H1 (cell line): Measurements from ENCODE around the gene MEIOSIN. TPM values are rescaled to one million over a fixed set of nuclear protein-coding genes. Genes with fewer than 3 reads are reported as not detected.

Experiments
- CTCF ChIA-PET: fragments of 300-600 bp; sonication (Branson Sonifier 250); formaldehyde crosslinking; loops from one replicate; lab custom pipeline; 2021; ENCODE audit not compliant: partially characterized antibody; lab: Charles Lee
- POLR2A ChIA-PET: fragments of 300-600 bp; sonication (Branson Sonifier 250); formaldehyde crosslinking; loops from one replicate; lab custom pipeline; 2021; ENCODE audit warnings: inconsistent platforms; ENCODE audit not compliant: partially characterized antibody; lab: Charles Lee
- DNase-seq, 2 experiments: peaks; one replicate each; pipeline versions ENCODE4 v3.0.0 to v3.0.0-alpha.2; 2010 to 2022; ENCODE audit warnings: low spot score in 2 of 2, low read depth in 1 of 2, mixed read lengths in 1 of 2
- FAIRE-seq: peaks from 2 replicates; lab custom pipeline; 2011; peaks lifted over from hg19 to GRCh38; lab: Jason Lieb, UNC
- H2AFZ ChIP-seq: 2 replicates; pipeline ENCODE4 v1.8.1; 2012; ENCODE audit warnings: low read length, inconsistent platforms
- H2AK5ac ChIP-seq: 2 replicates; pipeline ENCODE4 v1.6.1; 2013; ENCODE audit warnings: low read depth, low read length
- H2BK120ac ChIP-seq: replicated peaks from 2 replicates; pipeline ENCODE3; 2013; ENCODE audit warnings: low read depth, low read length, inconsistent platforms
- H2BK12ac ChIP-seq: 2 replicates; pipeline ENCODE4 v1.6.1; 2013; ENCODE audit warnings: low read depth, low read length
- H2BK15ac ChIP-seq: 2 replicates; pipeline ENCODE4 v1.6.1; 2013; ENCODE audit warnings: low read length
- H2BK20ac ChIP-seq: 2 replicates; pipeline ENCODE4 v1.6.1; 2013; ENCODE audit warnings: low read length
- H2BK5ac ChIP-seq: 2 replicates; pipeline ENCODE4 v1.6.1; 2013; ENCODE audit warnings: low read depth, low read length
- H3K14ac ChIP-seq: 2 replicates; pipeline ENCODE4 v1.6.1; 2013; ENCODE audit warnings: inconsistent platforms; ENCODE audit not compliant: insufficient read length
- H3K18ac ChIP-seq: 2 replicates; pipeline ENCODE4 v1.6.1; 2013; ENCODE audit warnings: low read length; ENCODE audit errors: extremely low read depth
- H3K23ac ChIP-seq: 2 replicates; pipeline ENCODE4 v1.6.1; 2013; ENCODE audit warnings: inconsistent platforms; ENCODE audit not compliant: insufficient read length
- H3K23me2 ChIP-seq: 2 replicates; pipeline ENCODE4 v1.6.1; 2013; ENCODE audit warnings: low read depth, low read length
- H3K27ac ChIP-seq: 2 replicates; pipeline ENCODE4 v1.6.1; 2011; ENCODE audit warnings: low read depth, low read length, inconsistent platforms
- H3K27me3 ChIP-seq, 4 experiments: replicated peaks in 1 of 4; 1 replicate in 1 of 4; 2 replicates in 3 of 4; pipeline versions ENCODE4 v1.6.1 to v1.8.1; 2011 to 2013; ENCODE audit warnings: low read length in 3 of 4, mild to moderate bottlenecking in 3 of 4, inconsistent platforms in 2 of 4, mixed read lengths in 2 of 4, moderate library complexity in 1 of 4; ENCODE audit not compliant: control insufficient read depth in 3 of 4, insufficient read depth in 3 of 4; ENCODE audit errors: extremely low read depth in 1 of 4
- H3K36me3 ChIP-seq, 4 experiments: 2 replicates each; pipeline versions ENCODE4 v1.6.1 to v1.8.1; 2011 to 2013; ENCODE audit warnings: mild to moderate bottlenecking in 4 of 4, low read length in 3 of 4, moderate library complexity in 2 of 4, control low read depth in 1 of 4, inconsistent platforms in 1 of 4; ENCODE audit not compliant: insufficient read depth in 4 of 4, control insufficient read depth in 2 of 4
- H3K4ac ChIP-seq: replicated peaks from 2 replicates; pipeline ENCODE3; 2013; ENCODE audit warnings: low read length, low read depth, mixed read lengths, inconsistent platforms; ENCODE audit not compliant: insufficient read length
- H3K4me1 ChIP-seq, 4 experiments: replicated peaks in 1 of 4; 1 replicate in 1 of 4; 2 replicates in 3 of 4; pipeline versions ENCODE4 v1.6.1 to v1.8.1; 2011 to 2013; ENCODE audit warnings: low read length in 3 of 4, inconsistent platforms in 2 of 4, mixed read lengths in 1 of 4; ENCODE audit not compliant: insufficient read depth in 4 of 4, control insufficient read depth in 3 of 4
- H3K4me2 ChIP-seq, 2 experiments: 2 replicates each; pipeline versions ENCODE4 v1.6.1 to v1.8.1; 2011 to 2013; ENCODE audit warnings: low read depth in 2 of 2, low read length in 2 of 2, control low read depth in 1 of 2, inconsistent platforms in 1 of 2, mild to moderate bottlenecking in 1 of 2; ENCODE audit not compliant: insufficient read depth in 1 of 2
- H3K4me3 ChIP-seq, 4 experiments: fragments of 200-600, 300-600 bp in 1 of 4; sonication (generic), shearing (Covaris generic), sonication (Bioruptor Twin) in 1 of 4; 2 replicates each; pipeline versions ENCODE4 v1.5.1 to v1.8.1; 2011 to 2016; ENCODE audit warnings: low read length in 4 of 4, low read depth in 3 of 4, control low read depth in 2 of 4, inconsistent platforms in 2 of 4, mild to moderate bottlenecking in 2 of 4, mixed read lengths in 1 of 4, moderate library complexity in 1 of 4; ENCODE audit not compliant: insufficient read depth in 2 of 4; ENCODE audit errors: extremely low read depth in 1 of 4
- H3K56ac ChIP-seq: replicated peaks from 2 replicates; pipeline ENCODE3; 2013; ENCODE audit warnings: low read depth, mild to moderate bottlenecking, mixed read lengths, low read length, inconsistent platforms; ENCODE audit not compliant: insufficient read length
- H3K79me1 ChIP-seq: 2 replicates; pipeline ENCODE4 v1.6.1; 2013; ENCODE audit warnings: low read depth, low read length, control low read depth
- H3K79me2 ChIP-seq, 2 experiments: 2 replicates each; pipeline versions ENCODE4 v1.6.1 to v1.8.1; 2012 to 2013; ENCODE audit warnings: low read length in 2 of 2, mild to moderate bottlenecking in 2 of 2, inconsistent platforms in 1 of 2; ENCODE audit not compliant: insufficient read depth in 2 of 2, control insufficient read depth in 1 of 2
- H3K9ac ChIP-seq, 4 experiments: replicated peaks in 1 of 4; 1 replicate in 1 of 4; 2 replicates in 3 of 4; pipeline versions ENCODE4 v1.6.1 to v1.8.1; 2011 to 2013; ENCODE audit warnings: low read depth in 3 of 4, low read length in 3 of 4, control low read depth in 2 of 4, mild to moderate bottlenecking in 2 of 4, moderate library complexity in 2 of 4, inconsistent platforms in 1 of 4; ENCODE audit errors: extremely low read depth in 1 of 4
- H3K9me3 ChIP-seq, 2 experiments: 2 replicates each; pipeline versions ENCODE4 v1.6.1 to v1.8.1; 2012 to 2013; ENCODE audit warnings: mild to moderate bottlenecking in 2 of 2, moderate library complexity in 2 of 2, control low read depth in 1 of 2, inconsistent platforms in 1 of 2, low read depth in 1 of 2, low read length in 1 of 2, mixed read lengths in 1 of 2; ENCODE audit not compliant: insufficient read depth in 2 of 2
- H4K20me1 ChIP-seq, 2 experiments: replicated peaks in 1 of 2; 2 replicates each; pipeline versions ENCODE3 to v1.8.1; 2011 to 2013; ENCODE audit warnings: inconsistent platforms in 2 of 2, low read length in 2 of 2, mild to moderate bottlenecking in 1 of 2; ENCODE audit not compliant: insufficient read depth in 2 of 2, control insufficient read depth in 1 of 2
- H4K5ac ChIP-seq: 2 replicates; pipeline ENCODE4 v1.6.1; 2013; ENCODE audit warnings: low read length, low read depth, mixed read lengths, inconsistent platforms; ENCODE audit not compliant: insufficient read length
- H4K8ac ChIP-seq: 2 replicates; pipeline ENCODE4 v1.8.0; 2013; ENCODE audit warnings: mild to moderate bottlenecking, moderate library complexity, low read length, inconsistent platforms; ENCODE audit not compliant: insufficient read depth; ENCODE audit errors: extremely low read depth
- H4K91ac ChIP-seq: replicated peaks from 2 replicates; pipeline ENCODE3; 2013; ENCODE audit warnings: low read length, mixed read lengths, inconsistent platforms; ENCODE audit not compliant: insufficient read length
- ASH2L ChIP-seq: fragments of 200-600, 300-600 bp; sonication (generic); IDR thresholded peaks from one replicate; pipeline ENCODE4 v1.7.1; 2017; ENCODE audit warnings: low read length
- BACH1 ChIP-seq: IDR thresholded peaks from 2 replicates; pipeline ENCODE4 v1.6.1; 2012; ENCODE audit warnings: low read length, improper control_type of control experiment
- EGR1 ChIP-seq: IDR thresholded peaks from 2 replicates; pipeline ENCODE4 v1.6.1; 2011; ENCODE audit warnings: low read depth, low read length, borderline replicate concordance
- MAFK ChIP-seq: IDR thresholded peaks from 2 replicates; pipeline ENCODE4 v1.6.1; 2012; ENCODE audit warnings: low read depth, mild to moderate bottlenecking, improper control_type of control experiment, low read length
- PHF8 ChIP-seq: fragments of 200-600 bp; sonication (generic); conservative IDR thresholded peaks from 2 replicates; pipeline ENCODE4 v1.7.1; 2012; ENCODE audit warnings: low read depth, mild to moderate bottlenecking, inconsistent platforms, low read length, moderate library complexity
- POLR2A ChIP-seq, 2 experiments: IDR thresholded peaks; 1 replicate in 1 of 2; 2 replicates in 1 of 2; pipeline ENCODE4 v1.6.1; 2011; ENCODE audit warnings: low read depth in 2 of 2, low read length in 2 of 2, mild to moderate bottlenecking in 2 of 2; ENCODE audit errors: control extremely low read depth in 1 of 2
- RBBP5 ChIP-seq: IDR thresholded peaks from 2 replicates; pipeline ENCODE4 v1.7.1; 2012; ENCODE audit warnings: low read depth, mild to moderate bottlenecking, inconsistent platforms, low read length, moderate library complexity, borderline replicate concordance
- SIN3A ChIP-seq, 2 experiments: IDR thresholded peaks in 1 of 2; conservative IDR thresholded peaks in 1 of 2; 2 replicates each; pipeline ENCODE4 v1.6.1; 2011 to 2012; ENCODE audit warnings: low read length in 2 of 2, improper control_type of control experiment in 1 of 2, low read depth in 1 of 2, mild to moderate bottlenecking in 1 of 2
- YY1 ChIP-seq: IDR thresholded peaks from 2 replicates; pipeline ENCODE4 v1.6.1; 2011; ENCODE audit warnings: low read depth, mild to moderate bottlenecking, low read length
- WGBS, 2 experiments: shearing (Covaris generic) in 1 of 2; methylation state at CpG; one replicate each; pipeline versions ENCODE4 v1.1.6 to v1.1.7; 2013 to 2015; ENCODE audit warnings: low lambda C conversion rate in 2 of 2, mixed read lengths in 2 of 2, inconsistent platforms in 1 of 2, low coverage in 1 of 2, missing lambda C conversion rate in 1 of 2; ENCODE audit not compliant: insufficient replicate concordance in 2 of 2, insufficient coverage in 1 of 2, insufficient read length in 1 of 2; ENCODE audit errors: extremely low coverage in 1 of 2, missing lambda C conversion rate in 1 of 2; 5-methylcytosine and 5-hydroxymethylcytosine counted together
- polyA plus RNA-seq, 7 experiments: library from polyadenylated mRNA; depleted of rRNA in 3 of 7; stranded (reverse) in 5 of 7; unstranded in 2 of 7; fragments of >200 nt in 5 of 7; fragments of 200-250 nt in 2 of 7; gene quantifications; 1 replicate in 5 of 7; 2 replicates in 1 of 7; 4 replicates in 1 of 7; pipeline versions ENCODE4 v1.2.1 to v1.2.3, GENCODE V29; 2011 to 2013; ENCODE audit warnings: missing spikeins in 2 of 7, mixed read lengths in 2 of 7
- total RNA-seq: library from RNA; stranded (reverse); fragmentation: NEBNext Ultra II Directional; extraction: Animal tissue kit (Norgen Biotek cat#: 25700); gene quantifications from 2 replicates; pipeline ENCODE4 v1.2.1, GENCODE V29; 2021

Gene MEIOSIN
- total and polyA plus RNA-seq, 2 of the 8 experiments (the other 6 are each of a cell fraction or from before 2014, with no cell fraction given) = 0.11 TPM; not detected in 1

- peak; percentile 78 for FAIRE-seq
- Histone ChIP-seq H2BK12ac (no peak within 1 kb of the TSS), H3K23ac (no peak within 1 kb of the TSS), H3K4me2 (peak within 1 kb of the TSS; percentile 78 to 95), H2AFZ (no peak within 1 kb of the TSS), H3K79me2 (peaks cover 3 to 43% of the 10 kb centered on the region in 2 experiments; a peak in 2 of 4 replicates), H3K23me2 (peaks cover 4% of the 10 kb centered on the region; the same call in 1 of the 2 replicates), H3K27me3 (no peaks in the 10 kb centered on the region; a peak in 1 of 7 replicates), H4K91ac (peak within 1 kb of the TSS; percentile 72), H3K9ac (peak within 1 kb of the TSS; percentile 63 to 91 (median 74)), H3K4me3 (peak within 1 kb of the TSS; percentile 85 to 99 (median 90)), H4K8ac (peak within 1 kb of the TSS; percentile 88), H3K4ac (no peak within 1 kb of the TSS), H2BK120ac (no peak within 1 kb of the TSS), H2AK5ac (no peak within 1 kb of the TSS), H3K56ac (no peak within 1 kb of the TSS), H4K20me1 (peaks cover 0 to 1% of the 10 kb centered on the region in 2 experiments), H4K5ac (peak within 1 kb of the TSS; percentile 1), H3K9me3 (no peaks in the 10 kb centered on the region), H3K79me1 (peaks cover 6% of the 10 kb centered on the region), H3K14ac (no peak within 1 kb of the TSS), H2BK15ac (no peak within 1 kb of the TSS), H3K4me1 (peaks cover 0 to 4% (median 3%) of the 10 kb centered on the region in 4 experiments; a peak in 5 of 7 replicates), H2BK5ac (no peak within 1 kb of the TSS), H3K18ac (peak within 1 kb of the TSS; percentile 62; the same call in 1 of the 2 replicates), H3K27ac (peak within 1 kb of the TSS; percentile 44; the same call in 1 of the 2 replicates), H2BK20ac (no peak within 1 kb of the TSS), H3K36me3 (no peaks in the 10 kb centered on the region)
- WGBS, 2 experiments = 3% methylated on average over 27 of the region's 48 CpGs; no CpG with 5 or more reads in 1 of the 2 experiments
- peak; percentile 91 to 93 for DNase-seq
- ChIA-PET CTCF (interaction anchor here (0.6 to 2.5 kb wide), 15 partner anchors 10 to 352 kb away, joined by 3 to 9 read pairs (median 3); partner anchors contain the start of genes DMPK, QPCTL and SNRPD2), POLR2A (interaction anchor here (0.7 to 9.1 kb wide), 11 partner anchors 10 to 140 kb away, joined by 3 to 113 read pairs (median 4); partner anchors contain the start of genes QPCTL, SIX5 and SNRPD2)
- TF ChIP-seq BACH1 = peak; percentile 59; the same call in 1 of the 2 replicates
- TF ChIP-seq SIN3A (conservative IDR thresholded peaks at IDR 0.05 in 1 of 2, IDR thresholded peaks at IDR 0.05 in 1 of 2; ENCODE audit: low read depth in 1 of 2, low read length in 2 of 2) = peak; percentile 58 to 86; a peak in 2 of 4 replicates
- peak; percentile 76; the same call in 1 of the 2 replicates for TF ChIP-seq PHF8
- peak; percentile 63 to 72 for TF ChIP-seq POLR2A (IDR thresholded peaks at IDR 0.05; ENCODE audit: control extremely low read depth in 1 of 2, low read depth in 2 of 2, low read length in 2 of 2)
- TF ChIP-seq ASH2L = peak; percentile 67
- TF ChIP-seq RBBP5 = no peak
- TF ChIP-seq YY1 = peak; percentile 88
- TF ChIP-seq MAFK = no peak
- TF ChIP-seq EGR1 = no peak
Observed at GRCh38 chr19:45730368-45731288, 2.6 kb upstream of the MEIOSIN start, which contains the start of gene FBXO46. FBXO46 (minus strand) TSS chr19:45730896; CDS start chr19:45713495, 17,401 bp downstream.
